HepG2 (cell line): Measurements from ENCODE around the gene PAQR7. TPM values are rescaled to one million over a fixed set of nuclear protein-coding genes. Genes with fewer than 3 reads are reported as not detected.

ENCODE experiments used
- ATAC-seq: fragments of 200-7000 bp; cut with Tn5 transposase; 3 replicates; pipeline ENCODE4 v1.9.1; 2020; ENCODE audit warnings: mild to moderate bottlenecking, moderate library complexity
- BruUV-seq: library from RNA; stranded (reverse); fragments of 400-500 nt; replicated peaks from 2 replicates; lab custom pipeline; 2021; lab: Mats Ljungman, UMichigan
- CTCF ChIA-PET: fragments of 300-600 bp; formaldehyde crosslinking; extraction: SDS; loops from one replicate; lab custom pipeline; 2021; ENCODE audit warnings: low total read pairs, inconsistent platforms, low intra/inter-chr PET ratio; lab: Yijun Ruan, JAX
- POLR2A ChIA-PET: fragments of 350-600 bp; sonication (Branson Sonifier 250); formaldehyde crosslinking; loops from one replicate; lab custom pipeline; 2020; ENCODE audit warnings: antibody characterized with exemption, inconsistent platforms; lab: Yijun Ruan, JAX
- DNase-seq: peaks from one replicate; pipeline ENCODE4 v3.0.0-alpha.2; 2015; ENCODE audit warnings: low spot score
- FAIRE-seq: peaks from 3 replicates; lab custom pipeline; 2011; peaks lifted over from hg19 to GRCh38; lab: Jason Lieb, UNC
- H2AFZ ChIP-seq: one replicate; pipeline ENCODE4 v1.6.1; 2011; ENCODE audit warnings: low read length, inconsistent platforms
- H3K27ac ChIP-seq: fragments of 300-600 bp; 3 replicates; pipeline ENCODE4 v1.8.0; 2011; ENCODE audit warnings: mixed run types, mild to moderate bottlenecking, mixed read lengths, low read length, inconsistent platforms; ENCODE audit not compliant: insufficient read depth; ENCODE audit errors: extremely low read length
- H3K27me3 ChIP-seq, 2 experiments: fragments of 200-600 bp in 1 of 2; 2 replicates in 1 of 2; 3 replicates in 1 of 2; pipeline versions ENCODE4 v1.6.0 to v1.8.0; 2011; ENCODE audit warnings: low read length in 2 of 2, mild to moderate bottlenecking in 2 of 2, moderate library complexity in 2 of 2, inconsistent platforms in 1 of 2; ENCODE audit not compliant: insufficient read depth in 2 of 2, control insufficient read depth in 1 of 2
- H3K36me3 ChIP-seq, 2 experiments: fragments of 200-600 bp in 1 of 2; replicated peaks in 1 of 2; 2 replicates in 1 of 2; 3 replicates in 1 of 2; pipeline versions ENCODE4 v1.5.1 to v1.8.0; 2011; ENCODE audit warnings: low read length in 2 of 2, inconsistent platforms in 1 of 2; ENCODE audit not compliant: insufficient read depth in 2 of 2, control insufficient read depth in 1 of 2
- H3K4me1 ChIP-seq: 2 replicates; pipeline ENCODE4 v1.5.1; 2012; ENCODE audit warnings: low read length, inconsistent platforms; ENCODE audit not compliant: insufficient read depth
- H3K4me2 ChIP-seq: 2 replicates; pipeline ENCODE4 v1.6.0; 2011; ENCODE audit warnings: low read depth, low read length, inconsistent platforms
- H3K4me3 ChIP-seq, 3 experiments: fragments of 200-600 bp in 1 of 3; sonication (generic), shearing (Covaris generic) in 1 of 3; replicated peaks in 1 of 3; 2 replicates each; pipeline ENCODE4 v1.5.1; 2011 to 2016; ENCODE audit warnings: low read length in 3 of 3, inconsistent platforms in 2 of 3, low read depth in 2 of 3, mild to moderate bottlenecking in 2 of 3, control low read depth in 1 of 3, mixed read lengths in 1 of 3; ENCODE audit not compliant: insufficient read depth in 1 of 3
- H3K79me2 ChIP-seq: one replicate; pipeline ENCODE4 v1.6.1; 2011; ENCODE audit warnings: low read length, inconsistent platforms; ENCODE audit not compliant: insufficient read depth
- H3K9ac ChIP-seq: 2 replicates; pipeline ENCODE4 v1.6.0; 2011; ENCODE audit warnings: mild to moderate bottlenecking, low read depth, low read length, inconsistent platforms; ENCODE audit not compliant: insufficient read depth
- H3K9me3 ChIP-seq: 2 replicates; pipeline ENCODE4 v1.5.1; 2012; ENCODE audit warnings: mild to moderate bottlenecking, low read length
- H4K20me1 ChIP-seq: 2 replicates; pipeline ENCODE4 v1.6.0; 2011; ENCODE audit warnings: inconsistent platforms, mild to moderate bottlenecking, low read length, moderate library complexity; ENCODE audit not compliant: insufficient read depth
- ATRX ChIP-seq: sonication (generic); formaldehyde crosslinking; IDR thresholded peaks from 2 replicates; pipeline ENCODE4 v1.4.0; 2020; ENCODE audit warnings: missing genetic modification reagents, borderline replicate concordance
- MTF1 ChIP-seq: sonication (generic); formaldehyde crosslinking; IDR thresholded peaks from 2 replicates; pipeline ENCODE4 v1.5.0; 2020; ENCODE audit warnings: missing genetic modification reagents
- POGZ ChIP-seq: sonication (generic); formaldehyde crosslinking; IDR thresholded peaks from 2 replicates; pipeline ENCODE4 v1.4.0; 2020; ENCODE audit warnings: mild to moderate bottlenecking, missing genetic modification reagents
- SP140L ChIP-seq: sonication (generic); formaldehyde crosslinking; IDR thresholded peaks from 2 replicates; pipeline ENCODE4 v1.4.0; 2020; ENCODE audit warnings: missing genetic modification reagents, borderline replicate concordance
- ZMYM4 ChIP-seq: sonication (generic); formaldehyde crosslinking; IDR thresholded peaks from 2 replicates; pipeline ENCODE4 v1.8.1; 2023; ENCODE audit warnings: mild to moderate bottlenecking, missing genetic modification reagents
- ZNF34 ChIP-seq: sonication (generic); formaldehyde crosslinking; IDR thresholded peaks from 2 replicates; pipeline ENCODE4 v1.4.0; 2020; ENCODE audit warnings: mild to moderate bottlenecking, missing genetic modification reagents, borderline replicate concordance
- ZNF414 ChIP-seq: sonication (generic); formaldehyde crosslinking; IDR thresholded peaks from 2 replicates; pipeline ENCODE4 v1.5.0; 2020; ENCODE audit warnings: missing genetic modification reagents
- ZNF761 ChIP-seq: sonication (generic); formaldehyde crosslinking; conservative IDR thresholded peaks from 2 replicates; pipeline ENCODE4 v1.4.0; 2020; ENCODE audit warnings: mild to moderate bottlenecking, missing genetic modification reagents
- WGBS: methylation state at CpG from one replicate; pipeline ENCODE4 v1.1.6; 2017; ENCODE audit warnings: low lambda C conversion rate; 5-methylcytosine and 5-hydroxymethylcytosine counted together
- in situ Hi-C: cut with HindIII; loops from 2 replicates; pipeline ENCODE4 v1.10.0; 2017; ENCODE audit warnings: low pct_unique_long_range_greater_than_20kb; ENCODE audit not compliant: extremely low pct_ligation_motif_present
- intact Hi-C: fragments of 100-400 bp; cut with micrococcal nuclease; formaldehyde crosslinking; loops from one replicate; pipeline ENCODE4 v1.10.0; 2022; ENCODE audit not compliant: unreplicated experiment
- polyA plus RNA-seq, 8 experiments: library from polyadenylated mRNA; depleted of rRNA in 3 of 8; stranded (reverse) in 7 of 8; unstranded in 1 of 8; fragments of >200 nt; fragmentation: Illumina TruSeq in 4 of 8; extraction: Trizol in 4 of 8; gene quantifications; 2 replicates each; pipeline versions ENCODE4 v1.2.1 to v1.2.3, GENCODE V29; 2011 to 2016; ENCODE audit warnings: low read depth in 4 of 8, missing spikeins in 1 of 8, mixed read lengths in 1 of 8; ENCODE audit not compliant: insufficient read depth in 1 of 8
- total RNA-seq, 5 experiments: library from RNA; depleted of rRNA; stranded (reverse); fragments of >200 nt; fragmentation: Illumina TruSeq; extraction: Trizol; gene quantifications; 2 replicates each; pipeline ENCODE4 v1.2.3, GENCODE V29; 2016; ENCODE audit warnings: low read depth in 1 of 5
- TF ChIP-seq, protein P1 (sequence below), 2 experiments: sonication (generic) in 1 of 2; formaldehyde crosslinking in 1 of 2; IDR thresholded peaks; 2 replicates each; pipeline versions ENCODE4 v1.5.1 to v1.6.1; 2011 to 2020; ENCODE audit warnings: borderline replicate concordance in 1 of 2, low read depth in 1 of 2, low read length in 1 of 2, mild to moderate bottlenecking in 1 of 2, missing genetic modification reagents in 1 of 2, moderate library complexity in 1 of 2
- TF ChIP-seq, protein P2 (sequence below): sonication (generic); formaldehyde crosslinking; IDR thresholded peaks from 2 replicates; pipeline ENCODE4 v1.4.0; 2020; ENCODE audit warnings: missing genetic modification reagents

Gene PAQR7
- total and polyA plus RNA-seq, 2 of the 13 experiments (the other 11 are each of a cell fraction or from before 2014, with no cell fraction given): 13.2 to 16.6 TPM

- TF ChIP-seq, protein P1, sequence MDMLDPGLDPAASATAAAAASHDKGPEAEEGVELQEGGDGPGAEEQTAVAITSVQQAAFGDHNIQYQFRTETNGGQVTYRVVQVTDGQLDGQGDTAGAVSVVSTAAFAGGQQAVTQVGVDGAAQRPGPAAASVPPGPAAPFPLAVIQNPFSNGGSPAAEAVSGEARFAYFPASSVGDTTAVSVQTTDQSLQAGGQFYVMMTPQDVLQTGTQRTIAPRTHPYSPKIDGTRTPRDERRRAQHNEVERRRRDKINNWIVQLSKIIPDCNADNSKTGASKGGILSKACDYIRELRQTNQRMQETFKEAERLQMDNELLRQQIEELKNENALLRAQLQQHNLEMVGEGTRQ (IDR thresholded peaks at IDR 0.05; ENCODE audit: low read depth, low read length): no peak
- TF ChIP-seq, protein P1 (CRISPR knock-in tag; IDR thresholded peaks at IDR 0.05; ENCODE audit: borderline replicate concordance): no peak
- TF ChIP-seq MTF1 (CRISPR knock-in tag): no peak
These were observed 12.6 kb downstream of the PAQR7 start (continued) for GRCh38 chr1:25862785-25863485.

DNA sequence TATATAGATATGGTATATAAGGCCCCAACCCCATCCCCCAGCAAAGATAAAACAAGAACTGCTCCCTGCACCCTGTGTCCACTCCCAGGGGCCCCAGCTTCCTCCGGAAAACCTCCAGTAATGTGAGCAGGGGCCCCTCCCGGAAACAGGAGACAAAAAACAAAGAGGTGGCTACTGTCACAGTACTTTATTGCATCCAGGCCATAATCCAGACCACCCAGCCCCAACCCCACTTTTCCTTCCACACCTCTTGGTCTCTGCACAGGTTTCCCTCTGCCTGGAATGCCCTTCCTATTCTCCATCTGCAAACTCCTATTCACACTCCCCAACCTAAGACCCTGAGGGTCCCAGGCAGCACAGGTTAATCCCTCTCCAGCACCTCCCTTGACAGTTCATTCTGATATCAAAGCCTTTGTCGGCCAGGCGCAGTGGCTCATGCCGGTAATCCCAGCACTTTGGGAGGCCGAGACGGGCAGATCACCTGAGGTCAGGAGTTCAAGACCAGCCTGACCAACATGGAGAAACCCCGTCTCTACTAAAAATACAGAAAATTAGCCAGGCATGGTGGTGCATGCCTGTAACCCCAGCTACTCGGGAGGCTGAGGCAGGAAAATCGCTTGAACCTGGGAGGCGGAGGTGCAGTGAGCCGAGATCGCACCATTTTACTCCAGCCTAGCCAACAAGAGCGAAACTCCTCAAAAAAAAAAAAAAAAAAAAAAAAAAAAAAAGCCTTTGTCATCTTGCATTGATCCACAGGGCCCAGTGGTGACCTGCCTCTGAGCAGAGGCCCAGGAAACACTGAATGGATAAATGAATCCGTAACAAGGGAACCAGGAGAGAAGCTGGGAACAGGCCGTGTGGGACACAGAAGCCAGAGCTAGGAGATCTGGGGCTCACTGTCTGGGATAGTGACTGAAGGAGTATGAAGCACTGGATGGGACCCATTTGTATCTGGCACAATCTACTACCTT lies 13.9 kb downstream of the PAQR7 start:
- H3K4me2 ChIP-seq: peak overlapping the region; percentile 69
- peaks cover 8 to 15% of the 10 kb centered on the region in 2 experiments; a peak in 4 of 5 replicates for H3K36me3 ChIP-seq
- in situ Hi-C loops (no loop called here), intact Hi-C loops (no loop called here)
- BruUV-seq: TSS peak; percentile 33
- ATAC-seq (peak; percentile 58), DNase-seq (peak; percentile 82), FAIRE-seq (no peak)
- H3K79me2 ChIP-seq: peaks cover 17% of the 10 kb centered on the region
- CTCF ChIA-PET: no interaction called here
- peak overlapping the region; percentile 87 for H3K27ac ChIP-seq
- no peaks in the 10 kb centered on the region for H4K20me1 ChIP-seq
- 29% methylated on average over 16 of the region's 16 CpGs for WGBS
- POLR2A ChIA-PET: interaction anchor here (0.7 to 5.4 kb wide), 4 partner anchors 9 to 136 kb away, joined by 4 to 32 read pairs (median 4); partner anchors contain the start of gene PAQR7
- no peaks in the 10 kb centered on the region; a peak in 1 of 5 replicates for H3K27me3 ChIP-seq
- peak overlapping the region; percentile 14 to 94 (median 34); a peak in 3 of 6 replicates for H3K4me3 ChIP-seq
- no peaks in the 10 kb centered on the region for H3K9me3 ChIP-seq
- H2AFZ ChIP-seq: no peak overlapping the region
- peak overlapping the region; percentile 39 for H3K9ac ChIP-seq
- H3K4me1 ChIP-seq: peaks cover 59% of the 10 kb centered on the region
- no peak for TF ChIP-seq ZNF414
- TF ChIP-seq ZMYM4 (CRISPR knock-in tag): no peak
- TF ChIP-seq ATRX (CRISPR knock-in tag): no peak
- TF ChIP-seq, protein P2, sequence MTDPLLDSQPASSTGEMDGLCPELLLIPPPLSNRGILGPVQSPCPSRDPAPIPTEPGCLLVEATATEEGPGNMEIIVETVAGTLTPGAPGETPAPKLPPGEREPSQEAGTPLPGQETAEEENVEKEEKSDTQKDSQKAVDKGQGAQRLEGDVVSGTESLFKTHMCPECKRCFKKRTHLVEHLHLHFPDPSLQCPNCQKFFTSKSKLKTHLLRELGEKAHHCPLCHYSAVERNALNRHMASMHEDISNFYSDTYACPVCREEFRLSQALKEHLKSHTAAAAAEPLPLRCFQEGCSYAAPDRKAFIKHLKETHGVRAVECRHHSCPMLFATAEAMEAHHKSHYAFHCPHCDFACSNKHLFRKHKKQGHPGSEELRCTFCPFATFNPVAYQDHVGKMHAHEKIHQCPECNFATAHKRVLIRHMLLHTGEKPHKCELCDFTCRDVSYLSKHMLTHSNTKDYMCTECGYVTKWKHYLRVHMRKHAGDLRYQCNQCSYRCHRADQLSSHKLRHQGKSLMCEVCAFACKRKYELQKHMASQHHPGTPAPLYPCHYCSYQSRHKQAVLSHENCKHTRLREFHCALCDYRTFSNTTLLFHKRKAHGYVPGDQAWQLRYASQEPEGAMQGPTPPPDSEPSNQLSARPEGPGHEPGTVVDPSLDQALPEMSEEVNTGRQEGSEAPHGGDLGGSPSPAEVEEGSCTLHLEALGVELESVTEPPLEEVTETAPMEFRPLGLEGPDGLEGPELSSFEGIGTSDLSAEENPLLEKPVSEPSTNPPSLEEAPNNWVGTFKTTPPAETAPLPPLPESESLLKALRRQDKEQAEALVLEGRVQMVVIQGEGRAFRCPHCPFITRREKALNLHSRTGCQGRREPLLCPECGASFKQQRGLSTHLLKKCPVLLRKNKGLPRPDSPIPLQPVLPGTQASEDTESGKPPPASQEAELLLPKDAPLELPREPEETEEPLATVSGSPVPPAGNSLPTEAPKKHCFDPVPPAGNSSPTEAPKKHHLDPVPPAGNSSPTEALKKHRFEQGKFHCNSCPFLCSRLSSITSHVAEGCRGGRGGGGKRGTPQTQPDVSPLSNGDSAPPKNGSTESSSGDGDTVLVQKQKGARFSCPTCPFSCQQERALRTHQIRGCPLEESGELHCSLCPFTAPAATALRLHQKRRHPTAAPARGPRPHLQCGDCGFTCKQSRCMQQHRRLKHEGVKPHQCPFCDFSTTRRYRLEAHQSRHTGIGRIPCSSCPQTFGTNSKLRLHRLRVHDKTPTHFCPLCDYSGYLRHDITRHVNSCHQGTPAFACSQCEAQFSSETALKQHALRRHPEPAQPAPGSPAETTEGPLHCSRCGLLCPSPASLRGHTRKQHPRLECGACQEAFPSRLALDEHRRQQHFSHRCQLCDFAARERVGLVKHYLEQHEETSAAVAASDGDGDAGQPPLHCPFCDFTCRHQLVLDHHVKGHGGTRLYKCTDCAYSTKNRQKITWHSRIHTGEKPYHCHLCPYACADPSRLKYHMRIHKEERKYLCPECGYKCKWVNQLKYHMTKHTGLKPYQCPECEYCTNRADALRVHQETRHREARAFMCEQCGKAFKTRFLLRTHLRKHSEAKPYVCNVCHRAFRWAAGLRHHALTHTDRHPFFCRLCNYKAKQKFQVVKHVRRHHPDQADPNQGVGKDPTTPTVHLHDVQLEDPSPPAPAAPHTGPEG (CRISPR knock-in tag): no peak
- no peak for TF ChIP-seq ZNF761 (CRISPR knock-in tag)
- TF ChIP-seq ZNF34 (CRISPR knock-in tag): no peak
- no peak for TF ChIP-seq POGZ (CRISPR knock-in tag)
- TF ChIP-seq SP140L (CRISPR knock-in tag): 0 out of 2 replicates have a peak, but pooled peaks have one; percentile 45
